OCI-LY1 (cell line): ENCODE data around the gene TCN2.

Experiments
- EZH2 ChIP-seq: fragments of 200-600 bp; sonication (generic), shearing (Covaris generic); IDR thresholded peaks from 2 replicates; pipeline ENCODE4 v1.8.0; 2017; ENCODE audit warnings: borderline replicate concordance, mixed run types, mild to moderate bottlenecking, antibody characterized with exemption, low read length, moderate library complexity, mixed read lengths
- TF ChIP-seq, protein P1 (sequence below): fragments of 200-600 bp; sonication (generic), shearing (Covaris generic); IDR thresholded peaks from 2 replicates; pipeline ENCODE4 v1.5.1; 2017; ENCODE audit warnings: mild to moderate bottlenecking, antibody characterized with exemption, low read length, moderate library complexity, mixed read lengths

DNA sequence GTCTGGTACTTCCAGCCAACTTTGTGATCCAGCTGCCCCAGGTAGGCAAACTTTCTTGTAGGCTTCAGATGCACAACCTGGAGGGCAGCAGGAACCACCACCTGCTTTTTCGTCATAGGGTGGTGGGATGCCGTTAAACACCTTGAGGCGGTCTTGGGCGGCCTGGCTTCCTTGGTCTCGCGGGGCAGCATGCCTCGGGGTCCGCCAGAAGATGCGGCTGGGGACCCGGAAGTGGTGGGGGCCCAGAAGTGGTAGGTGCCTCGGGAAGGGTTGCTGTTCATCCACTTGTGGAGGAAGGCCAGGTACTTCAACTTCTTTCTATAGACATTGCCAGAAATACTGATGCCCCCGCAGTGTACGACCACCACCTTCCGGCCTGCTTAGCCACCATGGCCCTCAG, 47.4 kb downstream of the TCN2 start:
- TF ChIP-seq, protein P1, sequence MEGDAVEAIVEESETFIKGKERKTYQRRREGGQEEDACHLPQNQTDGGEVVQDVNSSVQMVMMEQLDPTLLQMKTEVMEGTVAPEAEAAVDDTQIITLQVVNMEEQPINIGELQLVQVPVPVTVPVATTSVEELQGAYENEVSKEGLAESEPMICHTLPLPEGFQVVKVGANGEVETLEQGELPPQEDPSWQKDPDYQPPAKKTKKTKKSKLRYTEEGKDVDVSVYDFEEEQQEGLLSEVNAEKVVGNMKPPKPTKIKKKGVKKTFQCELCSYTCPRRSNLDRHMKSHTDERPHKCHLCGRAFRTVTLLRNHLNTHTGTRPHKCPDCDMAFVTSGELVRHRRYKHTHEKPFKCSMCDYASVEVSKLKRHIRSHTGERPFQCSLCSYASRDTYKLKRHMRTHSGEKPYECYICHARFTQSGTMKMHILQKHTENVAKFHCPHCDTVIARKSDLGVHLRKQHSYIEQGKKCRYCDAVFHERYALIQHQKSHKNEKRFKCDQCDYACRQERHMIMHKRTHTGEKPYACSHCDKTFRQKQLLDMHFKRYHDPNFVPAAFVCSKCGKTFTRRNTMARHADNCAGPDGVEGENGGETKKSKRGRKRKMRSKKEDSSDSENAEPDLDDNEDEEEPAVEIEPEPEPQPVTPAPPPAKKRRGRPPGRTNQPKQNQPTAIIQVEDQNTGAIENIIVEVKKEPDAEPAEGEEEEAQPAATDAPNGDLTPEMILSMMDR, result no peak
- no peak for TF ChIP-seq EZH2
